Smooth muscle cell (in vitro differentiated cells): ENCODE results near the gene CLEC7A. TPM values are rescaled to one million over a fixed set of nuclear protein-coding genes. Genes with fewer than 3 reads are reported as not detected.

Source experiments
- polyA plus RNA-seq: library from polyadenylated mRNA; unstranded; fragments of >200 nt; fragmentation: Nextera tagmentation; extraction: Ambion mirVana; gene quantifications from 2 replicates; pipeline ENCODE4 v1.2.1, GENCODE V29; 2016
- total RNA-seq: library from RNA; depleted of rRNA; stranded (reverse); fragments of >200 nt; gene quantifications from 2 replicates; pipeline ENCODE4 v1.2.3, GENCODE V29; 2014

CLEC7A gene
- total and polyA plus RNA-seq, 2 experiments from 2014 or later, result 0.27 TPM; not detected in 1

Other genes starting within 250 kb of the CLEC7A start
- gene KLRF2, start 248.7 kb downstream of the CLEC7A start, total RNA-seq, result not detected in 2 replicates
- 0.43 TPM in 1 of 2 replicates, not detected in the other for gene KLRF2, start 248.7 kb downstream of the CLEC7A start, polyA plus RNA-seq
- not detected in 2 replicates for gene CLEC2A, start 197.8 kb downstream of the CLEC7A start, total RNA-seq
- gene CLEC2A, start 197.8 kb downstream of the CLEC7A start, polyA plus RNA-seq, result 0.67 and 1.7 TPM in 2 replicates
- 1.2 and 2.3 TPM in 2 replicates for gene CLEC12A, start 158.8 kb downstream of the CLEC7A start, total RNA-seq
- gene CLEC12A, start 158.8 kb downstream of the CLEC7A start, polyA plus RNA-seq, result 0.40 and 1.7 TPM in 2 replicates
- gene CLEC1B, start 131.1 kb downstream of the CLEC7A start, total RNA-seq, result 2.5 and 2.9 TPM in 2 replicates
- 2.8 and 4.1 TPM in 2 replicates for gene CLEC1B, start 131.1 kb downstream of the CLEC7A start, polyA plus RNA-seq
- gene CLEC12B, start 119.6 kb downstream of the CLEC7A start, total RNA-seq, result not detected in 2 replicates
- gene CLEC12B, start 119.6 kb downstream of the CLEC7A start, polyA plus RNA-seq, result not detected in 2 replicates
- gene CLEC9A, start 99.5 kb downstream of the CLEC7A start, total RNA-seq, result not detected in 2 replicates
- gene CLEC9A, start 99.5 kb downstream of the CLEC7A start, polyA plus RNA-seq, result not detected in 2 replicates
- gene CLEC1A, start 31.2 kb downstream of the CLEC7A start, total RNA-seq, result 0.40 TPM in 1 of 2 replicates, not detected in the other
- gene CLEC1A, start 31.2 kb downstream of the CLEC7A start, polyA plus RNA-seq, result 0.70 TPM in 1 of 2 replicates, not detected in the other
- 7.4 and 14.5 TPM in 2 replicates for gene OLR1, start 41.9 kb upstream of the CLEC7A start, total RNA-seq
- gene OLR1, start 41.9 kb upstream of the CLEC7A start, polyA plus RNA-seq, result 5.4 and 6.7 TPM in 2 replicates
- 1.6 and 2.0 TPM in 2 replicates for gene TMEM52B, start 48.8 kb upstream of the CLEC7A start, total RNA-seq
- gene TMEM52B, start 48.8 kb upstream of the CLEC7A start, polyA plus RNA-seq, result 0.77 and 4.5 TPM in 2 replicates
- gene GABARAPL1, start 82.7 kb upstream of the CLEC7A start, total RNA-seq, result 83.4 and 101 TPM in 2 replicates
- gene GABARAPL1, start 82.7 kb upstream of the CLEC7A start, polyA plus RNA-seq, result 87.3 and 90.0 TPM in 2 replicates
- gene KLRD1, start 177.7 kb upstream of the CLEC7A start, total RNA-seq, result 0.18 and 1.2 TPM in 2 replicates
- gene KLRD1, start 177.7 kb upstream of the CLEC7A start, polyA plus RNA-seq, result 0.09 and 0.56 TPM in 2 replicates